Esophagus squamous epithelium (tissue), 5 donors: ENCODE measurements around the gene TES. TPM values are rescaled to one million over a fixed set of nuclear protein-coding genes. Genes with fewer than 3 reads are reported as not detected.

Experiments used
- DNase-seq: peaks from one replicate; lab custom pipeline; 2025; lab: John Stamatoyannopoulos, UW
- H3K27ac ChIP-seq, 4 donors: fragments of 200-600 bp; sonication (generic); one replicate each; pipeline ENCODE4 v1.5.1; 2016 to 2019; ENCODE audit warnings: mild to moderate bottlenecking in 1 of 4
- H3K27me3 ChIP-seq, 4 donors: fragments of 200-600 bp; sonication (generic); 1 replicate in 3 of 4; 2 replicates in 1 of 4; pipeline versions ENCODE4 v1.5.1 to v1.6.0; 2017 to 2021; ENCODE audit warnings: antibody characterized with exemption in 1 of 4
- H3K36me3 ChIP-seq, 3 donors: fragments of 200-600 bp; sonication (generic); one replicate each; pipeline ENCODE4 v1.5.1; 2016 to 2019
- H3K4me1 ChIP-seq, 3 donors: fragments of 200-600 bp; sonication (generic); one replicate each; pipeline ENCODE4 v1.5.1; 2017 to 2019
- H3K4me3 ChIP-seq, 4 donors: fragments of 200-600 bp; sonication (generic); 1 replicate in 3 of 4; 2 replicates in 1 of 4; pipeline ENCODE4 v1.5.1; 2016 to 2019; ENCODE audit warnings: mild to moderate bottlenecking in 2 of 4, moderate library complexity in 1 of 4
- H3K9me3 ChIP-seq, 3 donors: fragments of 200-600 bp; sonication (generic); one replicate each; pipeline ENCODE4 v1.5.1; 2016 to 2019
- POLR2A ChIP-seq, 4 donors: fragments of 450-650 bp; IDR thresholded peaks; one replicate each; pipeline ENCODE4 v1.6.1; 2017; ENCODE audit warnings: antibody characterized with exemption in 4 of 4, mild to moderate bottlenecking in 4 of 4, moderate library complexity in 3 of 4
- WGBS, 2 donors: methylation state at CpG; one replicate each; pipeline ENCODE4 v1.1.5; 2018; 5-methylcytosine and 5-hydroxymethylcytosine counted together
- intact Hi-C: fragments of 100-400 bp; cut with DNase I; formaldehyde crosslinking; loops from one replicate; pipeline ENCODE4 v1.15.0; 2022
- total RNA-seq, 4 donors: library from RNA; depleted of rRNA; stranded (reverse); fragments of >200 nt; gene quantifications; one replicate each; pipeline ENCODE4 v1.1.0, GENCODE V29; 2016
- TF ChIP-seq, protein P1 (sequence below), 6 experiments: fragments of 450-650 bp in 4 of 6; fragments of 200-600 bp in 2 of 6; sonication (generic) in 2 of 6; IDR thresholded peaks; one replicate each; pipeline ENCODE4 v1.5.1; 2016 to 2019; ENCODE audit warnings: antibody characterized with exemption in 6 of 6, mild to moderate bottlenecking in 4 of 6, moderate library complexity in 4 of 6
- donor health status: DM: yes; HTN: yes; CAD: no.

Gene TES
- total RNA-seq, 4 donors from 2014 or later, result 34.8 to 155 (median 67.0) TPM

DNA sequence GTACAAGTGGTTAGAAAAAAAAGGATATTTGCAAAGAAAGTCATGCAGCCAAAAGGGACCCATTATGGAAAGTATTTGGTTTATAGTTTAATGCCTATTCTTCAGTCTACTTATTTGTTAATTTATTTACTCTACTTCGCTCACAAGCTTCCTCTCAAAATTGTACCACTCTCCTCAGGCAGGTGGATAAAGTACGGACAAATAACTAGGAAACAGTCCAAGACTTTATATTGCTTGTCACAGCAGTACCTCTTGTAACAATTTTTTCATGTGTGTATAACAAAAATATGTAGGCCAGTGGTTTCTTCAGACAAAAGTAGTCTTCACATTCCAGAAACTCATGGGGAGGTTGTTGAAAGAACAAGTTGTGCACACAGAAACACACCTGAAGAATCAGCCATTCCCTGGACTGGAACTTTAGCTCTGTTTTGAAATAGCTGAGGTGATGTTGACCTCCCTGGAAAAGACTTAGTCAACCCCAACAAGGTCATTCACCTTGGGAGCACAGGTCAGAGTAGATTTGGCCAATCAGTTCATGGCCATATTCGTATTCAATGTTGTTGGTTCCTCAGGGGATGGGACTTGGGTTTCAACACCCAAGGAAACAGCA lies 73.4 kb downstream of the TES start:
- no peak for TF ChIP-seq POLR2A (IDR thresholded peaks at IDR 0.05)
- TF ChIP-seq, protein P1, sequence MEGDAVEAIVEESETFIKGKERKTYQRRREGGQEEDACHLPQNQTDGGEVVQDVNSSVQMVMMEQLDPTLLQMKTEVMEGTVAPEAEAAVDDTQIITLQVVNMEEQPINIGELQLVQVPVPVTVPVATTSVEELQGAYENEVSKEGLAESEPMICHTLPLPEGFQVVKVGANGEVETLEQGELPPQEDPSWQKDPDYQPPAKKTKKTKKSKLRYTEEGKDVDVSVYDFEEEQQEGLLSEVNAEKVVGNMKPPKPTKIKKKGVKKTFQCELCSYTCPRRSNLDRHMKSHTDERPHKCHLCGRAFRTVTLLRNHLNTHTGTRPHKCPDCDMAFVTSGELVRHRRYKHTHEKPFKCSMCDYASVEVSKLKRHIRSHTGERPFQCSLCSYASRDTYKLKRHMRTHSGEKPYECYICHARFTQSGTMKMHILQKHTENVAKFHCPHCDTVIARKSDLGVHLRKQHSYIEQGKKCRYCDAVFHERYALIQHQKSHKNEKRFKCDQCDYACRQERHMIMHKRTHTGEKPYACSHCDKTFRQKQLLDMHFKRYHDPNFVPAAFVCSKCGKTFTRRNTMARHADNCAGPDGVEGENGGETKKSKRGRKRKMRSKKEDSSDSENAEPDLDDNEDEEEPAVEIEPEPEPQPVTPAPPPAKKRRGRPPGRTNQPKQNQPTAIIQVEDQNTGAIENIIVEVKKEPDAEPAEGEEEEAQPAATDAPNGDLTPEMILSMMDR (IDR thresholded peaks at IDR 0.05), result no peak
- H3K4me3 ChIP-seq, result no peak overlapping the region
- H3K9me3 ChIP-seq, result no peaks in the 10 kb centered on the region
- H3K27ac ChIP-seq, result no peak overlapping the region
- peaks cover 0 to 14% (median 0%) of the 10 kb centered on the region in 3 donors for H3K4me1 ChIP-seq
- WGBS, 2 donors, result 81 to 89% methylated on average over 3 of the region's 3 CpGs
- intact Hi-C loops, result no loop called here
- DNase-seq, result no peak
- no peaks in the 10 kb centered on the region for H3K36me3 ChIP-seq
- no peaks in the 10 kb centered on the region for H3K27me3 ChIP-seq

DNA sequence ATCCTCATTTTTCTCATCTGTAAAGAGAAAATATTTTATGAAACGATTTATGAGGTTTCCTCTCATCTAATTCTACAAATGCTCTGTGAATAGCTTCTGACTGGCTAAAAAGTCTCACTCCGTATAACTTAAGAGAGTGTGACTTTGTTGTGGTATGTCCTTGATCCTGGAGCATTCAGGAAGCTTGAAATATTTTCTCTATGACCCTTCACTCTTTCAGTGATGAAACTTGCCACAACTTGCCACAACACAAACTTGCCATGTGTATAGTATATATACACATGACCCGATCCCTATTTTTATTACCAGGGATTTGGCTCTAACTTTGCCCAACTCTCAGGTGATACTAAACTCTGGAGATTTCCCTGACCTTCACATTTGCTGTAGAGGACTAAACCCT lies 74.1 kb downstream of the TES start:
- intact Hi-C loops, result no loop called here
- no peaks in the 10 kb centered on the region for H3K9me3 ChIP-seq
- no peak for DNase-seq
- 48 to 62% methylated on average over 3 of the region's 3 CpGs for WGBS, 2 donors
- TF ChIP-seq, protein P1 (IDR thresholded peaks at IDR 0.05), result no peak
- TF ChIP-seq POLR2A (IDR thresholded peaks at IDR 0.05), result no peak
- H3K4me1 ChIP-seq, result peaks cover 0 to 15% (median 0%) of the 10 kb centered on the region in 3 donors
- H3K4me3 ChIP-seq, result no peak overlapping the region
- no peaks in the 10 kb centered on the region for H3K27me3 ChIP-seq
- H3K27ac ChIP-seq, result no peak overlapping the region
- H3K36me3 ChIP-seq, result no peaks in the 10 kb centered on the region

DNA sequence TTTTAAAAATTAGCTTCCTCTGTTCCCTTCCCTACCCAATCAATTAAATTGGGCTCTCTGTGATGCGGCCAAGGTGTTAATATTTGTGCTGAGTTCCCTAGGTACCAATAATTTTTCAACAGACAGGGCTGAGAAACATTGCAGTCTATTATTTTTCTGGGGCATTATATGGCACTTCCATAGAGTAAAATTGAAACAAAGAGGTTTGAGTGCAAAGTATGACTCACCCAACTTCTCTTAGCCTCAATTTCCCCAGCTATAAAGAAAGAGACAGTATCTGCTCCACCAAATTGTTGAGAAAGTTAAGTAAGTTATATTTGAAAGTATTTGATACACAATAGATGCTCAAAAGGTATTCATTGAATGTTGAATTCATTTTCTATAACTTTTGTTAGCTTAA lies 74.9 kb downstream of the TES start:
- Histone ChIP-seq H3K36me3 (no peaks in the 10 kb centered on the region), H3K9me3 (no peaks in the 10 kb centered on the region), H3K4me3 (no peak overlapping the region), H3K27ac (no peak overlapping the region), H3K27me3 (no peaks in the 10 kb centered on the region), H3K4me1 (peaks cover 0 to 15% (median 0%) of the 10 kb centered on the region in 3 donors)
- 86 to 100% methylated on average over 1 of the region's 1 CpG for WGBS, 2 donors
- intact Hi-C loops, result no loop called here
- no peak for DNase-seq
- TF ChIP-seq POLR2A (IDR thresholded peaks at IDR 0.05), result no peak
- TF ChIP-seq, protein P1 (IDR thresholded peaks at IDR 0.05), result no peak

DNA sequence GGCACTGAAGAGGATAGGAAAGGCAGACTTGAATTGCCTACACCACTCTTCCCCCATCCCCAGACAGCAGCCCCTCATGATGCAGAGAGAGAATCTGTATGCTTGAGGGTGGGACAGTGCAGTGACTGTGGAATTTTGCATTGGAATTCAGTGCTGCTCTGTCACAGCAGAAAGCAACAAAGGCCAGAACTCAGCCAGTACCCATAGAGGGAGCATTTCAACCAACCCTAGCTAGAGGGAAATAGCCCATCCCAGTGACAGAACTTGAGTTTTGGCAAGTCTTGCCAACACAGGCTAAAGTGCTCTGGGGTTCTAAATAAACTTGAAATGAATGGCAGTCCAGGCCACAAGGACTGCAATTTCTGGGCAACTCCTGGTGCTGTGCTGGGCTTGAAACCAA lies 80.4 kb downstream of the TES start:
- Histone ChIP-seq H3K27ac (no peak overlapping the region), H3K36me3 (no peaks in the 10 kb centered on the region), H3K4me3 (no peak overlapping the region), H3K4me1 (peaks cover 0 to 15% (median 0%) of the 10 kb centered on the region in 3 donors), H3K9me3 (no peaks in the 10 kb centered on the region), H3K27me3 (no peaks in the 10 kb centered on the region)
- intact Hi-C loops, result no loop called here
- TF ChIP-seq, protein P1 (IDR thresholded peaks at IDR 0.05), result no peak
- no peak for TF ChIP-seq POLR2A (IDR thresholded peaks at IDR 0.05)
- DNase-seq, result no peak

DNA sequence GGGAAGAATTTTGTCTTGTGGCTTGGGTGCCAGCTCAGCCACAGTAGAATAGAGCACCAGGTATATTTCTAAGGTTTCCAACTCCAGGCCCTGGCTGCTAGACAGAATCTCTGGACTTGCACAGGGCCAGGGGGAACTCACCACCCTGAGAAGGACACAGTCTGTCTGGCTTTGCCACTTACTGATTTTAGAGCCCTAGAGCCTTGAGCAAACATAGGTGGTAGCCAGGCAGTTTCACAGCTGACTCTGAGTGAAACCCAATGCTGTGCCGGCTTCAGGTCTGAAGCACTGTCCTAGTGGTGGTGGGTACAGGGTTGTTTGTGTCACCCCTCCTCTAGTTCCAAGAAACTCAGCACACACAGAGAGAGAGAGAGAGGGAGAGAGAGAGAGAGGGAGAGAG lies 81.6 kb downstream of the TES start:
- Histone ChIP-seq H3K4me1 (peaks cover 0 to 15% (median 0%) of the 10 kb centered on the region in 3 donors), H3K4me3 (no peak overlapping the region), H3K9me3 (no peaks in the 10 kb centered on the region), H3K27ac (no peak overlapping the region), H3K36me3 (no peaks in the 10 kb centered on the region), H3K27me3 (no peaks in the 10 kb centered on the region)
- intact Hi-C loops, result no loop called here
- no peak for DNase-seq
- 100% methylated on average over 1 of the region's 1 CpG; no CpG with 5 or more reads in 1 of the 2 donors for WGBS, 2 donors
- TF ChIP-seq POLR2A (IDR thresholded peaks at IDR 0.05), result no peak
- TF ChIP-seq, protein P1 (IDR thresholded peaks at IDR 0.05), result no peak
